Measurements from ENCODE around the gene IQSEC3. TPM values are rescaled to one million over a fixed set of nuclear protein-coding genes. Genes with fewer than 3 reads are reported as not detected.

Gene IQSEC3
- total RNA-seq, 1 experiment from 2014 or later, result 1.7 TPM

GRCh38 chr12:157644-158043 is 91.1 kb downstream of the IQSEC3 start (continued):
- no peak for TF ChIP-seq KAT7 (CRISPR knock-in tag; IDR thresholded peaks at IDR 0.05; ENCODE audit: borderline replicate concordance)
- TF ChIP-seq ATF3 (CRISPR knock-in tag; conservative IDR thresholded peaks at IDR 0.05), result no peak
- no peak for TF ChIP-seq CREB1 (CRISPR knock-in tag; IDR thresholded peaks at IDR 0.05)
- TF ChIP-seq HMGXB4 (CRISPR knock-in tag; IDR thresholded peaks at IDR 0.05), result no peak
- TF ChIP-seq AFF4 (CRISPR knock-in tag; IDR thresholded peaks at IDR 0.05; ENCODE audit: borderline replicate concordance), result no peak
- no peak for TF ChIP-seq ZNF232 (CRISPR knock-in tag; IDR thresholded peaks at IDR 0.05)
- no peak for TF ChIP-seq USF1 (CRISPR knock-in tag; IDR thresholded peaks at IDR 0.05)
- TF ChIP-seq MLX (CRISPR knock-in tag; IDR thresholded peaks at IDR 0.05), result no peak
- no peak for TF ChIP-seq ERG (CRISPR knock-in tag; IDR thresholded peaks at IDR 0.05)

- POLR2A ChIA-PET, result no interaction called here
- no peaks in the 10 kb centered on the region for H3K36me3 Mint-ChIP-seq
- CTCF ChIA-PET, result interaction anchor here (1.3 kb wide), 1 partner anchor 60 kb away, joined by 8 read pairs; no protein-coding TSS in a partner anchor
- TF ChIP-seq MLX (CRISPR knock-in tag; IDR thresholded peaks at IDR 0.05) (no peak), IRF1 (CRISPR knock-in tag; IDR thresholded peaks at IDR 0.05) (no peak), CBFB (CRISPR knock-in tag; IDR thresholded peaks at IDR 0.05; ENCODE audit: low read depth) (no peak), GTF2I (CRISPR knock-in tag; conservative IDR thresholded peaks at IDR 0.05) (no peak), PRDM15 (CRISPR knock-in tag; IDR thresholded peaks at IDR 0.05) (no peak), CTCF (IDR thresholded peaks at IDR 0.05) (no peak)
Observed at GRCh38 chr12:159156-159782, 92.7 kb downstream of the IQSEC3 start.

More at GRCh38 chr12:159156-159782, 92.7 kb downstream of the IQSEC3 start:
- ATAC-seq (no peak), DNase-seq (ENCODE audit: low spot score) (no peak)
- H3K4me1 Mint-ChIP-seq, result peaks cover 2% of the 10 kb centered on the region
- no peaks in the 10 kb centered on the region; the same call in 1 of the 2 replicates for H3K27me3 Mint-ChIP-seq (ENCODE audit: low read depth)
- H3K27ac Mint-ChIP-seq, result no peak overlapping the region
- H3K4me3 Mint-ChIP-seq, result no peak overlapping the region
- H3K9me3 Mint-ChIP-seq, result no peaks in the 10 kb centered on the region
